PFSK-1 (cell line): ENCODE results near the gene RPS6KC1.

Source experiments
- POLR2AphosphoS5 ChIP-seq: IDR thresholded peaks from 2 replicates; pipeline ENCODE4 v1.6.1; 2012; ENCODE audit warnings: low read depth, mild to moderate bottlenecking, control low read depth, low read length, moderate library complexity
- SIN3A ChIP-seq: IDR thresholded peaks from 2 replicates; pipeline ENCODE4 v1.6.1; 2012; ENCODE audit warnings: mild to moderate bottlenecking, low read length, moderate library complexity, borderline replicate concordance; ENCODE audit not compliant: insufficient read depth

GRCh38 chr1:213179784-213180183 lies 128.7 kb downstream of the RPS6KC1 start:
- TF ChIP-seq POLR2AphosphoS5, result no peak
- no peak for TF ChIP-seq SIN3A
